K562 (cell line): ENCODE measurements around the gene OR4K14. TPM values are rescaled to one million over a fixed set of nuclear protein-coding genes. Genes with fewer than 3 reads are reported as not detected.

ENCODE experiments used
- CBX5 ChIP-seq: IDR thresholded peaks from 2 replicates; pipeline ENCODE4 v1.6.1; 2014; ENCODE audit warnings: low read depth, borderline replicate concordance
- COPS2 ChIP-seq: fragments of 450-650 bp; conservative IDR thresholded peaks from 2 replicates; pipeline ENCODE4 v1.6.1; 2016; ENCODE audit warnings: mild to moderate bottlenecking, moderate library complexity
- FOXA3 ChIP-seq, 2 experiments: fragments of 450-650 bp in 1 of 2; sonication (generic) in 1 of 2; formaldehyde crosslinking; IDR thresholded peaks in 1 of 2; conservative IDR thresholded peaks in 1 of 2; 2 replicates each; pipeline versions ENCODE4 v1.4.0 to v1.8.0; 2020 to 2022; ENCODE audit warnings: mild to moderate bottlenecking in 2 of 2, missing genetic modification reagents in 1 of 2
- FOXK2 ChIP-seq, 2 experiments: fragments of 450-650 bp; IDR thresholded peaks in 1 of 2; conservative IDR thresholded peaks in 1 of 2; 2 replicates each; pipeline ENCODE4 v1.6.1; 2016; ENCODE audit warnings: low read depth in 2 of 2, mild to moderate bottlenecking in 1 of 2
- GABPA ChIP-seq: fragments of 200-800 bp; sonication (Bioruptor generic); conservative IDR thresholded peaks from 2 replicates; pipeline ENCODE4 v1.6.1; 2016; ENCODE audit warnings: low read depth, missing genetic modification characterization, missing compliant biosample characterization
- GTF2A2 ChIP-seq: IDR thresholded peaks from 2 replicates; pipeline ENCODE4 v1.6.1; 2016; ENCODE audit warnings: mild to moderate bottlenecking, missing genetic modification characterization, missing compliant biosample characterization
- GTF2F1 ChIP-seq: IDR thresholded peaks from 2 replicates; pipeline ENCODE4 v1.6.1; 2011; ENCODE audit warnings: low read depth, low read length, improper control_type of control experiment
- KLF16 ChIP-seq: IDR thresholded peaks from 2 replicates; pipeline ENCODE4 v1.6.1; 2016; ENCODE audit warnings: antibody characterized with exemption
- LEF1 ChIP-seq: fragments of 450-650 bp; IDR thresholded peaks from 2 replicates; pipeline ENCODE4 v1.6.1; 2016; ENCODE audit warnings: mild to moderate bottlenecking
- MCM7 ChIP-seq, 2 experiments: fragments of 450-650 bp; IDR thresholded peaks; 2 replicates each; pipeline ENCODE4 v1.6.1; 2016 to 2018
- RREB1 ChIP-seq: fragments of 250-450 bp; sonication (Bioruptor Pico); IDR thresholded peaks from 2 replicates; pipeline ENCODE4 v1.4.0; 2020
- SPI1 ChIP-seq: IDR thresholded peaks from 2 replicates; pipeline ENCODE4 v1.6.1; 2011; ENCODE audit warnings: low read depth, low read length, control low read depth, borderline replicate concordance
- TEAD4 ChIP-seq, 2 experiments: sonication (generic) in 1 of 2; formaldehyde crosslinking in 1 of 2; IDR thresholded peaks; 2 replicates each; pipeline versions ENCODE4 v1.6.1 to v1.8.0; 2012 to 2022; ENCODE audit warnings: borderline replicate concordance in 1 of 2, inconsistent platforms in 1 of 2, low read length in 1 of 2, mild to moderate bottlenecking in 1 of 2, missing genetic modification reagents in 1 of 2
- THRAP3 ChIP-seq: fragments of 450-650 bp; IDR thresholded peaks from 2 replicates; pipeline ENCODE4 v1.6.1; 2016; ENCODE audit warnings: mild to moderate bottlenecking, inconsistent platforms, borderline replicate concordance
- ZNF124 ChIP-seq: sonication (generic); formaldehyde crosslinking; IDR thresholded peaks from 2 replicates; pipeline ENCODE4 v1.8.1; 2022; ENCODE audit warnings: missing genetic modification reagents
- ZNF695 ChIP-seq: fragments of 450-650 bp; formaldehyde crosslinking; IDR thresholded peaks from 2 replicates; pipeline ENCODE4 v1.4.0; 2020; ENCODE audit warnings: mild to moderate bottlenecking, moderate library complexity
- ZNF77 ChIP-seq: fragments of 250-450 bp; sonication (Bioruptor Pico); IDR thresholded peaks from 2 replicates; pipeline ENCODE4 v1.5.0; 2020
- polyA plus RNA-seq, 8 experiments: library from polyadenylated mRNA; depleted of rRNA in 4 of 8; stranded (reverse) in 5 of 8; unstranded in 3 of 8; fragments of >200 nt; fragmentation: Nextera tagmentation in 2 of 8; fragmentation: Illumina TruSeq in 1 of 8; extraction: Ambion mirVana in 2 of 8; extraction: Trizol in 1 of 8; gene quantifications; 2 replicates each; pipeline versions ENCODE4 v1.2.1 to v1.2.3, GENCODE V29; 2011 to 2014; ENCODE audit warnings: inconsistent platforms in 1 of 8, missing spikeins in 1 of 8
- total RNA-seq, 7 experiments: library from RNA; depleted of rRNA in 6 of 7; stranded (reverse); fragments of >200 nt in 6 of 7; fragmentation: Illumina TruSeq in 2 of 7; extraction: Trizol in 2 of 7; gene quantifications; 2 replicates each; pipeline versions ENCODE4 v1.2.1 to v1.2.3, GENCODE V29; 2011 to 2021; ENCODE audit warnings: low replicate concordance in 1 of 7
- TF ChIP-seq, protein P1 (sequence below): fragments of 450-650 bp; formaldehyde crosslinking; conservative IDR thresholded peaks from 2 replicates; pipeline ENCODE4 v1.4.0; 2022; ENCODE audit warnings: mild to moderate bottlenecking, missing genetic modification characterization
- TF ChIP-seq, protein P2 (sequence below): sonication (generic); formaldehyde crosslinking; IDR thresholded peaks from 2 replicates; pipeline ENCODE4 v1.8.0; 2023; ENCODE audit warnings: mild to moderate bottlenecking, missing genetic modification reagents

Gene OR4K14
- total and polyA plus RNA-seq, 9 of the 15 experiments (the other 6 are each of a cell fraction or from before 2014, with no cell fraction given) = not detected

DNA sequence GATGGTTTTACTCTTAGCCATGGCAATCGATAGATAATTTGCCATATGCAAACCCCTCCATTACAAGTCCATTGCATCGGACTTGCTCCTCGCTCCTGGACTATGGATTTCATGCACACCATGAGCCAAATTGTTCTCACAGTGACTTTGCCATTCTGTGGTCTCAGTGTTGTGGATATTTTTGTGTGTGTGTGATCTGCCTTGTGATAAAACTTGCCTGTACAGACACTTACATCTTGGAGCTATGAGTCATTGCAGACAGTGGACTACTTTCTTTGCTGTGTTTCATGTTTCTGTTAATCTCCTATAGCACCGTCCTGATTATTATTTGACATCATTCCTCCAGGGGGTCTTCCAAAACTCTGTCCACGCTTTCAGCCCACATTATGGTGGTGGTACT is 25.1 kb upstream of the OR4K14 start (continued):
- TF ChIP-seq, protein P1, sequence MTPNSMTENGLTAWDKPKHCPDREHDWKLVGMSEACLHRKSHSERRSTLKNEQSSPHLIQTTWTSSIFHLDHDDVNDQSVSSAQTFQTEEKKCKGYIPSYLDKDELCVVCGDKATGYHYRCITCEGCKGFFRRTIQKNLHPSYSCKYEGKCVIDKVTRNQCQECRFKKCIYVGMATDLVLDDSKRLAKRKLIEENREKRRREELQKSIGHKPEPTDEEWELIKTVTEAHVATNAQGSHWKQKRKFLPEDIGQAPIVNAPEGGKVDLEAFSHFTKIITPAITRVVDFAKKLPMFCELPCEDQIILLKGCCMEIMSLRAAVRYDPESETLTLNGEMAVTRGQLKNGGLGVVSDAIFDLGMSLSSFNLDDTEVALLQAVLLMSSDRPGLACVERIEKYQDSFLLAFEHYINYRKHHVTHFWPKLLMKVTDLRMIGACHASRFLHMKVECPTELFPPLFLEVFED (CRISPR knock-in tag) = no peak
- TF ChIP-seq GTF2A2 (tag) (no peak), ZNF77 (no peak), ZNF124 (CRISPR knock-in tag) (no peak), ZNF695 (no peak), MCM7 (IDR thresholded peaks at IDR 0.05) (no peak), FOXA3 (CRISPR knock-in tag; conservative IDR thresholded peaks at IDR 0.05 in 1 of 2, IDR thresholded peaks at IDR 0.05 in 1 of 2) (no peak), COPS2 (no peak), THRAP3 (no peak), RREB1 (CRISPR knock-in tag) (no peak), KLF16 (no peak), LEF1 (no peak), TEAD4 (IDR thresholded peaks at IDR 0.05; ENCODE audit: low read length) (no peak), TEAD4 (CRISPR knock-in tag; IDR thresholded peaks at IDR 0.05; ENCODE audit: borderline replicate concordance) (no peak), FOXK2 (conservative IDR thresholded peaks at IDR 0.05 in 1 of 2, IDR thresholded peaks at IDR 0.05 in 1 of 2; ENCODE audit: low read depth in 2 of 2) (0 out of 4 replicates have a peak, but pooled peaks of 1 of the 2 experiments have one; percentile 16), CBX5 (no peak), GTF2F1 (no peak), GABPA (no peak), SPI1 (no peak)
- TF ChIP-seq, protein P2, sequence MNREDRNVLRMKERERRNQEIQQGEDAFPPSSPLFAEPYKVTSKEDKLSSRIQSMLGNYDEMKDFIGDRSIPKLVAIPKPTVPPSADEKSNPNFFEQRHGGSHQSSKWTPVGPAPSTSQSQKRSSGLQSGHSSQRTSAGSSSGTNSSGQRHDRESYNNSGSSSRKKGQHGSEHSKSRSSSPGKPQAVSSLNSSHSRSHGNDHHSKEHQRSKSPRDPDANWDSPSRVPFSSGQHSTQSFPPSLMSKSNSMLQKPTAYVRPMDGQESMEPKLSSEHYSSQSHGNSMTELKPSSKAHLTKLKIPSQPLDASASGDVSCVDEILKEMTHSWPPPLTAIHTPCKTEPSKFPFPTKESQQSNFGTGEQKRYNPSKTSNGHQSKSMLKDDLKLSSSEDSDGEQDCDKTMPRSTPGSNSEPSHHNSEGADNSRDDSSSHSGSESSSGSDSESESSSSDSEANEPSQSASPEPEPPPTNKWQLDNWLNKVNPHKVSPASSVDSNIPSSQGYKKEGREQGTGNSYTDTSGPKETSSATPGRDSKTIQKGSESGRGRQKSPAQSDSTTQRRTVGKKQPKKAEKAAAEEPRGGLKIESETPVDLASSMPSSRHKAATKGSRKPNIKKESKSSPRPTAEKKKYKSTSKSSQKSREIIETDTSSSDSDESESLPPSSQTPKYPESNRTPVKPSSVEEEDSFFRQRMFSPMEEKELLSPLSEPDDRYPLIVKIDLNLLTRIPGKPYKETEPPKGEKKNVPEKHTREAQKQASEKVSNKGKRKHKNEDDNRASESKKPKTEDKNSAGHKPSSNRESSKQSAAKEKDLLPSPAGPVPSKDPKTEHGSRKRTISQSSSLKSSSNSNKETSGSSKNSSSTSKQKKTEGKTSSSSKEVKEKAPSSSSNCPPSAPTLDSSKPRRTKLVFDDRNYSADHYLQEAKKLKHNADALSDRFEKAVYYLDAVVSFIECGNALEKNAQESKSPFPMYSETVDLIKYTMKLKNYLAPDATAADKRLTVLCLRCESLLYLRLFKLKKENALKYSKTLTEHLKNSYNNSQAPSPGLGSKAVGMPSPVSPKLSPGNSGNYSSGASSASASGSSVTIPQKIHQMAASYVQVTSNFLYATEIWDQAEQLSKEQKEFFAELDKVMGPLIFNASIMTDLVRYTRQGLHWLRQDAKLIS (CRISPR knock-in tag) = no peak
